Measurements from ENCODE around the gene DSCAML1. TPM values are rescaled to one million over a fixed set of nuclear protein-coding genes. Genes with fewer than 3 reads are reported as not detected.

Gene DSCAML1
- total and polyA plus RNA-seq, 4 donors, result 0.18 to 1.5 (median 1.1) TPM

DNA sequence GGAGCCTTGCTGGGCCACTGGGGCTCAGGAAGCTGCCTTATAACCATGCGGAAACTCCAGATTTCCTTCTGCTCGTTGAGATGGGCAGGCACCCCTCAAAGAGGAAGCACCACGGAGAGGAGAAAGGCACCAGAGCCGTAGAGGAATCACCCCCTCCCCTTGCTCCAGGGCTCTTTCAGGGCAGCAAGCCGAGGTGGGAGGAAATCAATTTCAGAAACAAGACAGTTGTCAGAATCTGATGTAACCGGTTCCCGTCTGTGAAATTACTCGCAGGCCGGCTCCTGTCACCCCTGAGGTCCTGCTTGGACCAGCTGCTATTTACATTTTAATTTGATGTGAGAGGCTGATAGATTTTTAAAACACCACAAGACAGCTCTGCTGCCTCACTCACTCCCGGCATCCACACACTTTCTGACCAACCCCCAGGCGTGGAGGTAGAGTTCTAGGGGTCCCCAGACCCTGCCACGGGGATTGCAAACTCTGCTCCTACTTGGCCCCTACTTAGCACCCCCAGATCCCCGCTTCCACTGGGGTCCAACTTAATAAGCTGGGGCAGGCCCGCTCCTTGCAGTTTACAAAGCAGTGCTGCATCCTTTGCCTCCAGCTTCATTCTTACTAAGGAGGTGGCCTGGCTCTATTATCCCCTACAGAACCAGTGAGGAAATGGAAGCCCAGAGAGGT, 306.9 kb downstream of the DSCAML1 start:
- 22 to 34% methylated on average over 14 of the region's 14 CpGs for WGBS, 2 donors
- H3K4me1 ChIP-seq (ENCODE audit: control insufficient read depth in 5 of 5, insufficient read depth in 5 of 5, low read length in 5 of 5), result peaks cover 0 to 7% (median 0%) of the 10 kb centered on the region in 5 donors
- no peak overlapping the region for H3K9ac ChIP-seq (ENCODE audit: insufficient read depth in 1 of 2, low read length in 2 of 2)
- peaks cover 0 to 9% (median 5%) of the 10 kb centered on the region in 3 donors for H3K27me3 ChIP-seq (ENCODE audit: control insufficient read depth in 3 of 3, insufficient read depth in 3 of 3, low read length in 2 of 3)
- H3K4me3 ChIP-seq, result no peak overlapping the region
- no peak overlapping the region for H3K27ac ChIP-seq (ENCODE audit: low read depth in 1 of 2, low read length in 1 of 2)
- ATAC-seq (ENCODE audit: insufficient read depth, low FRiP score) (no peak), DNase-seq (peak in 1 of 3 donors; percentile 20)
- H3K9me3 ChIP-seq (ENCODE audit: control insufficient read depth in 4 of 4, insufficient read depth in 3 of 4, low read length in 3 of 4), result peaks cover 0 to 1% (median 0%) of the 10 kb centered on the region in 4 donors
- no peaks in the 10 kb centered on the region for H3K36me3 ChIP-seq (ENCODE audit: control insufficient read depth in 4 of 4, insufficient read depth in 4 of 4, low read length in 4 of 4)
- TF ChIP-seq CTCF (IDR thresholded peaks at IDR 0.05; ENCODE audit: control extremely low read depth, extremely low read depth), result no peak

DNA sequence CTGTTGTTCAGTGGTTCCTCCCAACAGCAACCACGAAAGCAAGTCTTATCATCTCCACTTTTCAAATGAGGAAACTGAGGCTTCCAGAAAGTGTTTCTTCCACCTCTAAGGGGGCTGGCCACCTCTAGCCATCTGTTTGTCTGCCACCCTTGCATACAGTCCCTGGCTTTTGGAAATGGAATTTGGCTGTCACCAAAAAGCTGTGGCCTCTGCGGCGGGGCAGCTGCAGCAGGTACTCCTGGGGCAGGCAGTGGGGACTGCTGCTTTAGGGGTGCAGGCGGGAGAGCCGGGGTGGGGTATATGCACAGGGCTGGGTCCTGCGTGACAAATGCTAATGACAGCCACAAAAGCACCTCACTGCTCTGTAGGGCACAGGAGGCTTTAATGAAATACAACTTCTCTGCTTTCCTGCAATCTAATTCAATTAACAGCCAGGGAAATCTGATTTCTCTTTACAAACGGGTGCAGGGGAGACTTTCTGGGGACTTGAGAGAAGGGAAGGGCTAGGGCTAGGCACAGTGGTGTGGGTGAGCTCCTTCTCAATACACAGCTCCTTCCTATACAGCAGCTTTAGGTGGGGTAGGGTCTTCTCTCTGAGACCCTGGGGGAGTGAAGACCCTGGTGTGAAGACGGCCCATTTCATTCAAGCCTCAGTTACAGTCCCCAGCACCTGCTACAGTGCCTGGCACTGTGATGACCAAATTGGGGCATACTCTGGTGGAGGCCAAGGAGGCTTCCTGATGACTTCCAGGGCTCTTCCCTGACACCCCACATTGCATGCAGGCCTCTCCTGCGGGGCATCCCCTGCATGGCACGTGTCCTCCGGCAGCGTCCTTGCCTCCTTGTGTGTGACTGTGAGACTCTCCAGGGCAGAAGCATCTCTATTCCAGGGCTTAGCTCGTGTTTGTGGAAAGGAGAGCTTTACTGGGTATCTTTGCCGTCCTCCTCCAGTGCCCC, 307.7 kb downstream of the DSCAML1 start:
- Histone ChIP-seq H3K9me3 (ENCODE audit: control insufficient read depth in 4 of 4, insufficient read depth in 3 of 4, low read length in 3 of 4) (no peaks in the 10 kb centered on the region), H3K4me3 (no peak overlapping the region), H3K27ac (ENCODE audit: low read depth in 1 of 2, low read length in 1 of 2) (no peak overlapping the region), H3K4me1 (ENCODE audit: control insufficient read depth in 5 of 5, insufficient read depth in 5 of 5, low read length in 5 of 5) (peaks cover 0 to 7% (median 0%) of the 10 kb centered on the region in 5 donors), H3K36me3 (ENCODE audit: control insufficient read depth in 4 of 4, insufficient read depth in 4 of 4, low read length in 4 of 4) (no peaks in the 10 kb centered on the region), H3K27me3 (ENCODE audit: control insufficient read depth in 3 of 3, insufficient read depth in 3 of 3, low read length in 2 of 3) (peaks cover 0 to 9% (median 5%) of the 10 kb centered on the region in 3 donors), H3K9ac (ENCODE audit: insufficient read depth in 1 of 2, low read length in 2 of 2) (no peak overlapping the region)
- 61 to 76% methylated on average over 14 of the region's 14 CpGs for WGBS, 2 donors
- TF ChIP-seq CTCF (IDR thresholded peaks at IDR 0.05; ENCODE audit: control extremely low read depth, extremely low read depth), result no peak
- DNase-seq (no peak), ATAC-seq (ENCODE audit: insufficient read depth, low FRiP score) (no peak)

GRCh38 chr11:117486059-117486458, 311.0 kb downstream of the DSCAML1 start:
- TF ChIP-seq CTCF (IDR thresholded peaks at IDR 0.05; ENCODE audit: control extremely low read depth, extremely low read depth), result no peak
- ATAC-seq (ENCODE audit: insufficient read depth, low FRiP score), result no peak
- Histone ChIP-seq H3K9me3 (ENCODE audit: control insufficient read depth in 4 of 4, insufficient read depth in 3 of 4, low read length in 3 of 4) (no peaks in the 10 kb centered on the region), H3K36me3 (ENCODE audit: control insufficient read depth in 4 of 4, insufficient read depth in 4 of 4, low read length in 4 of 4) (no peaks in the 10 kb centered on the region), H3K27me3 (ENCODE audit: control insufficient read depth in 3 of 3, insufficient read depth in 3 of 3, low read length in 2 of 3) (peaks cover 0 to 7% (median 0%) of the 10 kb centered on the region in 3 donors), H3K4me1 (ENCODE audit: control insufficient read depth in 5 of 5, insufficient read depth in 5 of 5, low read length in 5 of 5) (peaks cover 0 to 7% (median 0%) of the 10 kb centered on the region in 5 donors), H3K4me3 (no peak overlapping the region), H3K9ac (ENCODE audit: insufficient read depth in 1 of 2, low read length in 2 of 2) (no peak overlapping the region), H3K27ac (ENCODE audit: low read depth in 1 of 2, low read length in 1 of 2) (no peak overlapping the region)
- no peak for DNase-seq
- WGBS, 2 donors, result 97 to 99% methylated on average over 13 of the region's 13 CpGs
